ENCODE data around the gene SLC66A2.

SLC66A2 gene

GRCh38 chr18:79900610-79901570 lies 50.6 kb downstream of the SLC66A2 start:
- no peak for TF ChIP-seq TEAD4 (IDR thresholded peaks at IDR 0.05)
- no peak for TF ChIP-seq FOXM1 (IDR thresholded peaks at IDR 0.05; ENCODE audit: borderline replicate concordance, low read depth)
- TF ChIP-seq USF1 (IDR thresholded peaks at IDR 0.05): no peak
- no peak for TF ChIP-seq RAD21 (IDR thresholded peaks at IDR 0.05; ENCODE audit: low read depth)
- no peak for TF ChIP-seq MAX (IDR thresholded peaks at IDR 0.05)
- no peak for TF ChIP-seq EP300 (IDR thresholded peaks at IDR 0.05; ENCODE audit: borderline replicate concordance)

GRCh38 chr18:79899609-79900445 lies 51.6 kb downstream of the SLC66A2 start:
- TF ChIP-seq NFIC (IDR thresholded peaks at IDR 0.05) (no peak), CREB1 (IDR thresholded peaks at IDR 0.05; ENCODE audit: low read depth) (no peak), CEBPB (IDR thresholded peaks at IDR 0.05) (no peak), ZBTB7A (IDR thresholded peaks at IDR 0.05; ENCODE audit: low read depth) (no peak), TAF1 (IDR thresholded peaks at IDR 0.05; ENCODE audit: low read depth) (no peak), EGR1 (IDR thresholded peaks at IDR 0.05) (no peak), TEAD4 (IDR thresholded peaks at IDR 0.05) (no peak), FOXM1 (IDR thresholded peaks at IDR 0.05; ENCODE audit: borderline replicate concordance, low read depth) (no peak), TCF12 (IDR thresholded peaks at IDR 0.05; ENCODE audit: low read depth) (no peak), EP300 (IDR thresholded peaks at IDR 0.05; ENCODE audit: borderline replicate concordance) (no peak)

- TF ChIP-seq CEBPB (IDR thresholded peaks at IDR 0.05) (no peak), CREB1 (IDR thresholded peaks at IDR 0.05; ENCODE audit: low read depth) (no peak), RAD21 (IDR thresholded peaks at IDR 0.05; ENCODE audit: low read depth) (no peak), REST (IDR thresholded peaks at IDR 0.05; ENCODE audit: low read depth) (no peak), TEAD4 (IDR thresholded peaks at IDR 0.05) (no peak), FOXM1 (IDR thresholded peaks at IDR 0.05; ENCODE audit: borderline replicate concordance, low read depth) (no peak), ZBTB7A (IDR thresholded peaks at IDR 0.05; ENCODE audit: low read depth) (no peak), USF1 (IDR thresholded peaks at IDR 0.05) (no peak), EGR1 (IDR thresholded peaks at IDR 0.05) (no peak), MAX (IDR thresholded peaks at IDR 0.05) (no peak), EP300 (IDR thresholded peaks at IDR 0.05; ENCODE audit: borderline replicate concordance) (no peak), TAF1 (IDR thresholded peaks at IDR 0.05; ENCODE audit: low read depth) (no peak), TCF12 (IDR thresholded peaks at IDR 0.05; ENCODE audit: low read depth) (no peak), NFIC (IDR thresholded peaks at IDR 0.05) (no peak), YY1 (IDR thresholded peaks at IDR 0.05; ENCODE audit: low read depth) (no peak)
Measured at GRCh38 chr18:79898952-79899608, 52.4 kb downstream of the SLC66A2 start.

GRCh38 chr18:79897940-79898625 lies 53.4 kb downstream of the SLC66A2 start:
- TF ChIP-seq USF1 (IDR thresholded peaks at IDR 0.05): no peak
- no peak for TF ChIP-seq EGR1 (IDR thresholded peaks at IDR 0.05)
- TF ChIP-seq MAX (IDR thresholded peaks at IDR 0.05): 0 out of 2 replicates have a peak, but pooled peaks have one; percentile 11

- TF ChIP-seq EGR1 (IDR thresholded peaks at IDR 0.05) (no peak), CEBPB (IDR thresholded peaks at IDR 0.05) (no peak), YY1 (IDR thresholded peaks at IDR 0.05; ENCODE audit: low read depth) (no peak), CREB1 (IDR thresholded peaks at IDR 0.05; ENCODE audit: low read depth) (no peak), TEAD4 (IDR thresholded peaks at IDR 0.05) (no peak), MAX (IDR thresholded peaks at IDR 0.05) (no peak), USF1 (IDR thresholded peaks at IDR 0.05) (no peak), RAD21 (IDR thresholded peaks at IDR 0.05; ENCODE audit: low read depth) (no peak), FOXM1 (IDR thresholded peaks at IDR 0.05; ENCODE audit: borderline replicate concordance, low read depth) (no peak), ZBTB7A (IDR thresholded peaks at IDR 0.05; ENCODE audit: low read depth) (no peak), TCF12 (IDR thresholded peaks at IDR 0.05; ENCODE audit: low read depth) (no peak), REST (IDR thresholded peaks at IDR 0.05; ENCODE audit: low read depth) (no peak), NFIC (IDR thresholded peaks at IDR 0.05) (no peak), TAF1 (IDR thresholded peaks at IDR 0.05; ENCODE audit: low read depth) (no peak), EP300 (IDR thresholded peaks at IDR 0.05; ENCODE audit: borderline replicate concordance) (no peak)
Measured at GRCh38 chr18:79896738-79897137, 54.7 kb downstream of the SLC66A2 start.
